ENCODE data around the gene DISC1.
"Not testable (repeated sequence)": the region's sequence is repeated elsewhere in the genome, so short reads cannot be mapped to it uniquely, and the experiment has no call there.

Gene DISC1

GRCh38 chr1:231731268-231731667, 104.7 kb downstream of the DISC1 start:
- DNase-seq (ENCODE audit: low spot score), result no peak

- no peak for DNase-seq (ENCODE audit: low spot score)
Observed at GRCh38 chr1:231733063-231733462, 106.5 kb downstream of the DISC1 start.

GRCh38 chr1:231733672-231734071, 107.1 kb downstream of the DISC1 start:
- no peak for DNase-seq (ENCODE audit: low spot score)

GRCh38 chr1:231734417-231734816, 107.8 kb downstream of the DISC1 start:
- peak; percentile 14 for DNase-seq (ENCODE audit: low spot score)

GRCh38 chr1:231735411-231735810, 108.8 kb downstream of the DISC1 start:
- no peak for DNase-seq (ENCODE audit: low spot score)

GRCh38 chr1:231735941-231736340, 109.4 kb downstream of the DISC1 start:
- no peak for DNase-seq (ENCODE audit: low spot score)

GRCh38 chr1:231736464-231736863, 109.9 kb downstream of the DISC1 start:
- DNase-seq (ENCODE audit: low spot score), result no peak

GRCh38 chr1:231738554-231738953, 112.0 kb downstream of the DISC1 start:
- no peak for DNase-seq (ENCODE audit: low spot score)

- no peak for DNase-seq (ENCODE audit: low spot score)
Observed at GRCh38 chr1:231743966-231744365, 117.4 kb downstream of the DISC1 start.

GRCh38 chr1:231748760-231749415, 122.3 kb downstream of the DISC1 start:
- DNase-seq (ENCODE audit: low spot score), result peak; percentile 18

GRCh38 chr1:231750296-231750695, 123.7 kb downstream of the DISC1 start:
- no peak for DNase-seq (ENCODE audit: low spot score)

GRCh38 chr1:231750818-231751362, 124.3 kb downstream of the DISC1 start:
- no peak for DNase-seq (ENCODE audit: low spot score)

GRCh38 chr1:231751415-231751814, 124.8 kb downstream of the DISC1 start:
- no peak for DNase-seq (ENCODE audit: low spot score)

GRCh38 chr1:231753313-231753712, 126.7 kb downstream of the DISC1 start:
- DNase-seq (ENCODE audit: low spot score), result no peak

- DNase-seq (ENCODE audit: low spot score), result no peak
Observed at GRCh38 chr1:231757101-231757404, 130.5 kb downstream of the DISC1 start.

- no peak for DNase-seq (ENCODE audit: low spot score)
Observed at GRCh38 chr1:231757759-231758158, 131.2 kb downstream of the DISC1 start.

- DNase-seq (ENCODE audit: low spot score), result no peak
Observed at GRCh38 chr1:231761252-231761651, 134.7 kb downstream of the DISC1 start.

GRCh38 chr1:231761747-231762541, 135.4 kb downstream of the DISC1 start:
- DNase-seq (ENCODE audit: low spot score), result no peak

- DNase-seq (ENCODE audit: low spot score), result no peak
Observed at GRCh38 chr1:231763456-231763855, 136.9 kb downstream of the DISC1 start.

- DNase-seq (ENCODE audit: low spot score), result not testable (repeated sequence)
Observed at GRCh38 chr1:231765825-231766224, 139.2 kb downstream of the DISC1 start.

- DNase-seq (ENCODE audit: low spot score), result no peak
Observed at GRCh38 chr1:231767471-231767870, 140.9 kb downstream of the DISC1 start.

GRCh38 chr1:231768416-231768815, 141.8 kb downstream of the DISC1 start:
- no peak for DNase-seq (ENCODE audit: low spot score)

GRCh38 chr1:231770506-231771175, 144.1 kb downstream of the DISC1 start:
- DNase-seq (ENCODE audit: low spot score), result no peak

All from Ammon's horn (tissue), 1 donor.